Right renal pelvis (tissue), 4 donors: ENCODE data around the gene NCMAP. TPM values are rescaled to one million over a fixed set of nuclear protein-coding genes. Genes with fewer than 3 reads are reported as not detected.
A peak's percentile ranks its signal among the peaks of the same experiment; 100 is the strongest.
"Not testable (repeated sequence)": the region's sequence is repeated elsewhere in the genome, so short reads cannot be mapped to it uniquely, and the experiment has no call there.

Experiments
- DNase-seq, 4 donors: peaks; one replicate each; pipeline ENCODE4 v3.0.0-alpha.2; 2013; ENCODE audit warnings: low read depth in 4 of 4, low spot score in 3 of 4, missing footprints in 1 of 4
- polyA plus RNA-seq, 4 donors: library from polyadenylated mRNA; unstranded; fragments of 120-200 nt; gene quantifications; one replicate each; pipeline ENCODE4 v1.2.1, GENCODE V29; 2013; ENCODE audit not compliant: insufficient read length in 4 of 4

Gene NCMAP
- polyA plus RNA-seq = under 1 TPM; 0.49 to 0.91 (median 0.62) TPM

- no peak for DNase-seq
Measured at GRCh38 chr1:24555591-24556413, at the start of gene NCMAP. Gene NCMAP, plus strand, starts transcription at chr1:24556087. Its CDS starts 39,344 bp downstream, at chr1:24595431.

DNA sequence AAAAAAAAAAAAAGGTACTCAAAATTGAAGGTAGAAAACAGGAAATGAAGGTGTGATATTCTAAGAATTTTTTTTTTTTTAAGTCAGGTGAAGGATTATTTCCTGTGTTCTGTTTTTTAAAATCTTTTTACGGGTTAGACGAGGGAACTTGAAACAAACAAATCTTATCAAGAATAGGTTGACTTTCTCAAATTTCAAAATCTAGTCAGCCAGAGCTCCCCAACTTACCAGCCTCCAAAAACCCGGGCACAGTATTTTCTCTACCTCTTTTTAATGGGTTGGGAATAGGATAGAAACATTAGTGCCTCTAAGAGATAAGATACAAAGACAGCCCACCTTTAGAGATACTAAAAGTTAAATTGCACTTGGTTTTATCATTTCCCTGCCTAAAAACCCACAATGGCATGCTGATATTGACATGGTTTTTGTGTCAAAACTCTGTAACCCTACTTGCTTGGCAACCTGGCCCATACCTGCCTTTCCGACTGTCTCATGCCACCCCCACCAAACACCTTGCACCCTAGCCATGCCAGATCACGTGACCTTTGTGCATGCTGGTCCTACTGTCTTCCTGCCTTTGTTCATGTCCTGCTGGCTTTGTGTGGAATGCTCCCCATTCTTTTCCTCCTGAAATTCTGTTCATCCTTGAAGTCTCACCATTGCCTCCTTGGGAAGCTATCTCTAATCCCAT, 49.1 kb upstream of the NCMAP start:
- DNase-seq = no peak

DNA sequence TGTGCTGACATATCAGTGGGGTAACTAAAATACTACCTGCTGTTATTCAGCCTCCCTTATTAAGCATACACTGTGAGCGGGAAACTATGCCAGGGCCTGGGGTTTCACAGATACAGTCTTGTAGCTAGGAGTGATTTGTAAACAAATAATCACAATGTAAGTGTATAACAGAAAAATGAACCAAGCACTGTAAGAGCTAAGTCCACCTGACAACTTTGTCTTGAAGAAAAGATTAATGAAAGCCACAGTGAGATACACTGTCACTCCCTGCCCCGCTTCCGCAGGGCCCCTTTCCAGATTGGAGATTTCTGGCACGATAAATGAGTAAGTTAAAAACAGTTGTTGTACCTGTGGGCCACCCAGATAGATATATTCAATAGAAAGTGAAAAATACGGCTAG, 48.5 kb upstream of the NCMAP start:
- DNase-seq = no peak

DNA sequence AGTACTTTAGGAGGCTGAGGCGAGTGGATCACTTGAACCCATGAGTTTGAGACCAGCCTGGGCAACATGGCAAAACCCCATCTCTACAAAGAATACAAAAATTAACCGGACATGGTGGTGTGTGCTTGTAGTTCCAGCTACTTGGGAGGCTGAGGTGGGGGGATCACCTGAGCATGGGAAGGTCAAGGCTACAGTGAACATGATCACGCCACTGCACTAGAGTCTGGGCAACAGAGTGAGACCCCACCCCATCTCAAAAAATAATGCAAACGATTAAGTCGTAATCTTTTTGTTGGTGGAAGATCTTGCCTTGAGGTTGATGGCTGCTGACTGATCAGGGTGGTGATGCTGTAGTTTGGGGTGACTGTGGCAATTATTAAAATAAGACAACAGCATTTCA, 47.0 kb upstream of the NCMAP start:
- DNase-seq = no peak

GRCh38 chr1:24513706-24514105, 42.2 kb upstream of the NCMAP start:
- DNase-seq = no peak

- no peak for DNase-seq
Measured at GRCh38 chr1:24514946-24515345, 40.9 kb upstream of the NCMAP start.

DNA sequence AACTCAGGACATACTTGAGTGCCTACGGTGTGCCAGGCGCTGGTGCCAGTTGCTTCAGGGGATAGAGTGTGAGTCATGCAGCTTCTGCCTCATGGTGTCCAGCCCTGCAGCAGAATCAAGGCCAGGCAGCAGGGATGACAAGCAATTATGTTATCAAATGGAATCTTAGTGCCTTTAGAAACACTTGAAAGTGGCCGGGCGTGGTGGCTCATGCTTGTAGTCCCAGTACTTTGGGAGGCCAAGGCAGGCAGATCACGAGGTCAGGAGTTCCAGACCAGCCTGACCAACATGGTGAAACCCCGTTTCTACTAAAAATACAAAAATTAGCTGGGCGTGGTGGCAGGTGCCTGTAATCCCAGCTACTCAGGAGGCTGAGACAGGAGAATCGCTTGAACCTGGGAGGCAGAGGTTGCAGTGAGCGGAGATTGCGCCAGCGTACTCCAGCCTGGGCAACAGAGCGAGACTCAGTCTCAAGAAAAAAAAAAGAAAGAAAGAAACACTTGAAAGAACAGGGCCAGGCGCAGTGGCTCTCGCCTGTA, 40.1 kb upstream of the NCMAP start:
- not testable (repeated sequence) for DNase-seq

GRCh38 chr1:24516506-24516905, 39.4 kb upstream of the NCMAP start:
- DNase-seq = no peak

DNA sequence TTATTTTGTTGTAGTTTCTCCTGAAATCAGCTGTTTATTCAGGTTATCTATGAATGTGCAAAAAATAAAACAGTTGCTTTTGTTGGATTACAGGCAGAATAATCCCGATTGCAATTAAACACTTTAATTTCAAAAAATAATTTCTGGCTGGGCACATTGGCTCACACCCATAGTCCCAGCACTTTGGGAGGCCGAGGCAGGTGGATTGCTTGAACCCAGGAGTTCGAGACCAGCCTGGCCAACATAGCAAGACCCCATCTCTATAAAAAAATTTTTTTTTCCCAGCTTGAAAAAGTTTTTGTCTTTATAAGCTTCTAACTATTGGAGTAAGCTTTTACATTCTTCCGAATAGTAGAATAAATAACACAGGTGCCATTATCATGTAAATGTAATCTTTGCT, 38.0 kb upstream of the NCMAP start:
- no peak for DNase-seq

GRCh38 chr1:24520282-24520681, 35.6 kb upstream of the NCMAP start:
- DNase-seq = not testable (repeated sequence)

DNA sequence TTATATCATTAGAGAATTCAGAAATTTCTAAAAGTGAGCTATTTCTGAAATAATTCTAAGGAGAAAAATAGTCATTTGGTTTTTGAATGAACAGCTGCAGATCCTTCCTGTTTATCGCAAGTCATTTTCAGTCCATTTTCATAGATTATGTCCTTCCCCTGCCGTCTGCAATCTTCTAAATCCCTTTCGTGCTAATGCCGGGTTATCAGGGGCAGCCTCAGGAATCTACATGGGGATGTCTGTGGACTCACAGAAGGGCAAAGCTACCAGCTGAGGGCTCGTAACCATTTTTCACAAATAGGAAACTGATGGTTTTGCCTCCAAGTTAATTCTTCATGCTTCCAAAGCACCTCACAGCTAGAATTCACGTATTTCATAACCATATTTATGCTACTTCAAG, 30.3 kb upstream of the NCMAP start:
- DNase-seq = no peak

DNA sequence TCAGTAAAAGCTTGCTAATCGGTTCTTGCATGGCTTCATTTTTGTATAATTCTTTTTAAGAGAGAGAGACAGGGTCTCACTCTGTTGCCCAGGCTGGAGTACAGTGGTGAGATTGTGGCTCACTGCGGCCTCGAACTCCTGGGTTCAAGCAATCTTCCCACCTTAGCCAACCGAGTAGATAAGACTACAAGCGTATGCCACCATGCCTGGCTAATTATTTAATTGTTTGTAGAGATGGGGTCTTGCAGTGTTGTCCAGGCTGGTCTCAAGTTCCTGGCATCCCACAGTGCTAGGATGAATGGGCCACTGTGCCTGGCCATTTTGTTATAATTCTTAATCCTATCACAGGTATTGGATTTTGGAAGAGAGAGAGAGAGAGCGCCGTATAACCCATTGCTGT, 29.8 kb upstream of the NCMAP start:
- no peak for DNase-seq

- no peak for DNase-seq
Measured at GRCh38 chr1:24526940-24527542, 28.8 kb upstream of the NCMAP start.

GRCh38 chr1:24528744-24529143, 27.1 kb upstream of the NCMAP start:
- DNase-seq = no peak

DNA sequence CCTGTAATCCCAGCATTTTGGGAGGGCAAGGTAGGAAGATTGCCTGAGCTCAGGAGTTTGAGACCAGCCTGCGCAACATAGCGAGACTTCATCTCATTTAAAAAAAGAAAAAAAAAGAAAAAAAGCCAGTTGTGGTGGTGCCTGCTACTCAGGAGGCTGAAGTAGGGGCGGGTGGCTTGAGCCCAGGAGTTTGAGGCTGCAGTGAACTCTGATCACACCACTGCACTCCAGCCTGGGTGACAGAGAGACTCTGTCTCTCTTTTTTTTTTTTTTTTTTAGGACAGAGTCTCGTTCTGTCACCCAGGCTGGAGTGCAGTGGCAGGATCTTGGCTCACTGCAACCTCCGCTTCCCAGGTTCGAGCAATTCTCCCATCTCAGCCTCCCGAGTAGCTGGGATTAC, 26.6 kb upstream of the NCMAP start:
- not testable (repeated sequence) for DNase-seq

GRCh38 chr1:24535021-24535424, 20.9 kb upstream of the NCMAP start:
- no peak for DNase-seq

DNA sequence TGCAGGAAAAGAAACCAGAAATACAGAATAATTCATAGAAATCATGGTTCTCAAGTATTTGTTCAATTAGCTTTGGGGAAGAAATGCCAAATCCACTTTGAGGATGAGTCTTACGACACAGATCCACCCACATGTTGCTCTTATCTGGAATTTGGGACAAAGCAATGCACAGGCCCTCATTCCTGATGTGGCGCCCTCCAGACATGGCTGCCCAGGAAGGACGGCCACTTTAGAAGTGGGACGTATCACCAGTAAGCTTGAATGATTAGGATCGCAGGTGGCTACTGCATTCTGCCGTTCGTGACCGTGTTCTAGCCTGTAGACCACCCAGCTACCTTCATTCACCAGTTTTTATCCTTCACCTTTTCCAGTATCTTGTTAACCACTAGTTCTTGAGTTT, 20.1 kb upstream of the NCMAP start:
- DNase-seq = no peak

- peak in 3 of 4 donors; percentile 55 to 73 (median 61) for DNase-seq
Measured at GRCh38 chr1:24536391-24536840, 19.5 kb upstream of the NCMAP start.

DNA sequence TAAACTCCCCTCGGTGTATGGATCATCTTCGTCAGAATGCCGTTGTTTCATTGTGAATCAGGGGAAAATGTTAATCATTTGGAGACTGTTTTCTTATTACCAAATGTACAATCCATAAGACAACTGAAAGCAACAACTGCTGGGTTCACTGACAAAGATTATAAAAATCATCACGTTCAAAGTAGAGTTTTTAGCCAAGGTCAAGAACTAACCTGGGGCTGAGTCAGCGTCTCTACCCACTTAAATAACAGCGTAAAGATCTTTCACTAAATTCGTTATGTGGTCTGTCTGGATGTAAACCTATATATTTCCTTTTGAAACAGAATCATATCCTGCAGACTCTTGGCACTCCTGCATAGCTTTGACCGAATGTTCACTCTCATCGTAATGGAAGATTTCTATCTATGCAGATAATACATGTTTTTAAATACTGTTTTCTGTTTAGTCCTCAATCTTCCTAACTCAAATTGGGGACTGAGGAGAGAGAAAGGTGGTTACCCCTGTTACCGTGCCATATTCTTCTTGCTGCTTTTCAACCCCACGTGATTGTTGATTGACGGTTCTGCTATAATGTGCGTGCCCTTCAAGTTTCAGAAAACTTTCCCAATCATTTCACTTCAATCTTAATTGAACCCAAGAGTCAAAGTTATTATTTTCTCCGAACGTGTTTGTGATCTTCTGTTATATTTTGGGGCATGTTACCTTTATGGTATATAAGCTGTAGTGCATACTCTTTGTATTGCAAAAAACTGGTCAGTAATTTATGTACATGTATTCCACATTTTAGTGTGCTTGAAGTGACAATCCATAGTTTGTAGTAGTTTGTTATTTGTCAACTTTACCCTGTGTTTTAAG, 15.6 kb upstream of the NCMAP start:
- no peak for DNase-seq
